Hepatocyte (in vitro differentiated cells): ENCODE data around the gene CACNG4. TPM values are rescaled to one million over a fixed set of nuclear protein-coding genes. Genes with fewer than 3 reads are reported as not detected.

Source experiments
- DNase-seq: peaks from one replicate; pipeline ENCODE4 v3.0.0-alpha.2; 2016; ENCODE audit warnings: low spot score
- H2AFZ ChIP-seq: fragments of 200-600 bp; sonication (generic); 2 replicates; pipeline ENCODE4 v1.6.0; 2016; ENCODE audit warnings: antibody characterized with exemption, mild to moderate bottlenecking
- H3K27ac ChIP-seq: fragments of 200-600 bp; sonication (generic); 2 replicates; pipeline ENCODE4 v1.5.1; 2016; ENCODE audit warnings: mild to moderate bottlenecking
- H3K27me3 ChIP-seq: fragments of 200-600 bp; sonication (generic); 2 replicates; pipeline ENCODE4 v1.6.1; 2016
- H3K36me3 ChIP-seq: fragments of 200-600 bp; sonication (generic); replicated peaks from 2 replicates; pipeline ENCODE4 v1.5.1; 2016; ENCODE audit warnings: low read depth; ENCODE audit not compliant: insufficient read depth
- H3K4me1 ChIP-seq: fragments of 200-600 bp; sonication (generic); 2 replicates; pipeline ENCODE4 v1.5.1; 2016; ENCODE audit warnings: mild to moderate bottlenecking, moderate library complexity; ENCODE audit not compliant: insufficient read depth
- H3K4me2 ChIP-seq: fragments of 200-600 bp; sonication (generic); 2 replicates; pipeline ENCODE4 v1.6.0; 2016
- H3K4me3 ChIP-seq: fragments of 200-600 bp; sonication (generic); 2 replicates; pipeline ENCODE4 v1.5.1; 2016; ENCODE audit warnings: mild to moderate bottlenecking
- H3K79me2 ChIP-seq: fragments of 200-600 bp; sonication (generic); 2 replicates; pipeline ENCODE4 v1.6.0; 2017; ENCODE audit warnings: mild to moderate bottlenecking
- H3K9me2 ChIP-seq: fragments of 200-600 bp; sonication (generic); replicated peaks from 2 replicates; pipeline ENCODE4 v1.6.0; 2017; ENCODE audit warnings: mild to moderate bottlenecking; ENCODE audit not compliant: insufficient read depth
- H3K9me3 ChIP-seq: fragments of 200-600 bp; sonication (generic); 2 replicates; pipeline ENCODE4 v1.5.1; 2016; ENCODE audit warnings: low read depth, mild to moderate bottlenecking
- H4K20me1 ChIP-seq: fragments of 200-600 bp; sonication (generic); 2 replicates; pipeline ENCODE4 v1.6.0; 2016; ENCODE audit warnings: mild to moderate bottlenecking; ENCODE audit not compliant: insufficient read depth, poor library complexity, severe bottlenecking
- EZH2 ChIP-seq: fragments of 200-600 bp; sonication (generic); IDR thresholded peaks from 2 replicates; pipeline ENCODE4 v1.6.1; 2016; ENCODE audit warnings: antibody characterized with exemption, mild to moderate bottlenecking, borderline replicate concordance
- EZH2phosphoT487 ChIP-seq: fragments of 200-600 bp; sonication (generic); IDR thresholded peaks from one replicate; pipeline ENCODE4 v1.6.1; 2018; ENCODE audit warnings: antibody characterized with exemption, mild to moderate bottlenecking, low read depth, moderate library complexity; ENCODE audit not compliant: unreplicated experiment, severe bottlenecking
- WGBS: methylation state at CpG from one replicate; pipeline ENCODE4 v1.1.6; 2016; ENCODE audit warnings: low lambda C conversion rate; ENCODE audit errors: missing lambda C conversion rate; 5-methylcytosine and 5-hydroxymethylcytosine counted together
- polyA plus RNA-seq: library from polyadenylated mRNA; unstranded; fragments of >200 nt; fragmentation: Nextera tagmentation; extraction: Ambion mirVana; gene quantifications from 2 replicates; pipeline ENCODE4 v1.2.1, GENCODE V29; 2016
- total RNA-seq: library from RNA; depleted of rRNA; stranded (reverse); fragments of >200 nt; gene quantifications from 2 replicates; pipeline ENCODE4 v1.2.3, GENCODE V29; 2014
- TF ChIP-seq, protein P1 (sequence below): fragments of 200-600 bp; sonication (generic); IDR thresholded peaks from 2 replicates; pipeline ENCODE4 v1.5.1; 2016; ENCODE audit warnings: antibody characterized with exemption, mild to moderate bottlenecking; ENCODE audit not compliant: poor library complexity

Gene CACNG4
- total and polyA plus RNA-seq, 2 experiments from 2014 or later: 3.5 to 3.9 TPM

DNA sequence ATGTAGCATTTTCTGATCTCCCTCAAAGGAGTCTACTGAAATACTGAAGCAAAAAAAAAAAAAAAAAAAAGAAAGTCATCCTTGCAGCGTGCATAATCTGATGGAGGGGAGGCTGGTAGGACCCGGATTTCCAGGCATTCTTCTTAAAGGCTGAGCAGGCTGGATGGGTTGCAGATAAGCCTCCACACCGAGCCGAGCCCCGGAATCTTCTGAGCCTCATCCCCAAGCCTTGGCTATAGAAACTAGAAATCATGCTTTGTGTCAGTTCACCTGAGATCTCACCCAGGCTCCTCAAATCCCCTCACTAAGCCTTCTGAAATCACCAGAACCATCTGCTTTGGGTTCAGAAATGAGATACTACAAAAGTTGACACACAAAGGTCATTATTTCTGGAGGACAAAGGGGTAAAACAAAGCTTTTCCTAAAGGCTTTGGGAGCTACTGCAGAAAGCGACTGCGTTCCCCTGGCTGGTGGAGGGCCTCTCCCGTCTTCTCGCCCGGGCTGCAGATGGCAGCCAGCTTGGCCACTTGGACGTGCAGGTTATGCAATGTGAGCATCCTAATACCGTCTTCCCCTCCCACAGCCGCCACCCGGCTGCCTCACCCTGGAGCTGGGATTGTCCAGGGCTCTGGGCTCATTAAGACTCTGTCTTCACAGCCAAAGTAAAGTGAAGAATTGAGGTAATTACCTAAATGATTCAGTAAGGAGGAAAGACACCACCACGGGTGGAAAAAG, 4.7 kb upstream of the CACNG4 start:
- TF ChIP-seq, protein P1, sequence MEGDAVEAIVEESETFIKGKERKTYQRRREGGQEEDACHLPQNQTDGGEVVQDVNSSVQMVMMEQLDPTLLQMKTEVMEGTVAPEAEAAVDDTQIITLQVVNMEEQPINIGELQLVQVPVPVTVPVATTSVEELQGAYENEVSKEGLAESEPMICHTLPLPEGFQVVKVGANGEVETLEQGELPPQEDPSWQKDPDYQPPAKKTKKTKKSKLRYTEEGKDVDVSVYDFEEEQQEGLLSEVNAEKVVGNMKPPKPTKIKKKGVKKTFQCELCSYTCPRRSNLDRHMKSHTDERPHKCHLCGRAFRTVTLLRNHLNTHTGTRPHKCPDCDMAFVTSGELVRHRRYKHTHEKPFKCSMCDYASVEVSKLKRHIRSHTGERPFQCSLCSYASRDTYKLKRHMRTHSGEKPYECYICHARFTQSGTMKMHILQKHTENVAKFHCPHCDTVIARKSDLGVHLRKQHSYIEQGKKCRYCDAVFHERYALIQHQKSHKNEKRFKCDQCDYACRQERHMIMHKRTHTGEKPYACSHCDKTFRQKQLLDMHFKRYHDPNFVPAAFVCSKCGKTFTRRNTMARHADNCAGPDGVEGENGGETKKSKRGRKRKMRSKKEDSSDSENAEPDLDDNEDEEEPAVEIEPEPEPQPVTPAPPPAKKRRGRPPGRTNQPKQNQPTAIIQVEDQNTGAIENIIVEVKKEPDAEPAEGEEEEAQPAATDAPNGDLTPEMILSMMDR: no peak
- no peak for TF ChIP-seq EZH2
- TF ChIP-seq EZH2phosphoT487: no peak

DNA sequence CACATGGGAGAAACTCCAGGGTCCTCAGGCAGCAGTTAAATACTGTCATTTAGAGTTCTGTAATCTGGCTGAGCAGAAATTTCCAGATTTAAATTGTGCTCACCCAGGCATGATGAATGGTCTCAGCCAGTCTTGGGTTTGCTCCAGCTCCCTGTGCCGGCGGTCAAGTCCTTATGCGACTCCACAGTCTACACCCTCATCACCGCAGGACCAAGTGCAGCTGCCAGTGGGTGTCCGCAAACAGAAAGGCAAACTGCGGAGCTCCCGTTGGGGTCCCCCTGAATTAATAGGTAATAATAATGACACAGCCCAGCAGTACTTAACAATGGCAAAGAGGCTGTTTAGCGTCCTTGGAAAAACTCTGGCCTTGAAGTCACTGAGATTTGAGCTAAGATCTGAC, 3.9 kb upstream of the CACNG4 start:
- Histone ChIP-seq H3K79me2 (no peaks in the 10 kb centered on the region), H2AFZ (no peak overlapping the region), H3K4me2 (no peak overlapping the region), H3K9me3 (no peaks in the 10 kb centered on the region), H4K20me1 (no peaks in the 10 kb centered on the region), H3K27ac (no peak overlapping the region), H3K36me3 (no peaks in the 10 kb centered on the region), H3K27me3 (peaks cover 20% of the 10 kb centered on the region), H3K4me1 (peaks cover 11% of the 10 kb centered on the region), H3K9me2 (no peaks in the 10 kb centered on the region), H3K4me3 (no peak overlapping the region)
- 75% methylated on average over 8 of the region's 8 CpGs for WGBS
- DNase-seq: no peak
- no peak for TF ChIP-seq EZH2phosphoT487

More for the DNA sequence above, 4.7 kb upstream of the CACNG4 start:
- no peaks in the 10 kb centered on the region for H3K79me2 ChIP-seq
- peaks cover 20% of the 10 kb centered on the region for H3K27me3 ChIP-seq
- no peaks in the 10 kb centered on the region for H3K9me2 ChIP-seq
- no peak overlapping the region for H3K4me2 ChIP-seq
- no peaks in the 10 kb centered on the region for H4K20me1 ChIP-seq
- H2AFZ ChIP-seq: no peak overlapping the region
- H3K36me3 ChIP-seq: no peaks in the 10 kb centered on the region
- H3K4me3 ChIP-seq: no peak overlapping the region
- H3K27ac ChIP-seq: no peak overlapping the region
- 81% methylated on average over 15 of the region's 15 CpGs for WGBS
- DNase-seq: no peak
- H3K4me1 ChIP-seq: peaks cover 11% of the 10 kb centered on the region
- no peaks in the 10 kb centered on the region for H3K9me3 ChIP-seq

DNA sequence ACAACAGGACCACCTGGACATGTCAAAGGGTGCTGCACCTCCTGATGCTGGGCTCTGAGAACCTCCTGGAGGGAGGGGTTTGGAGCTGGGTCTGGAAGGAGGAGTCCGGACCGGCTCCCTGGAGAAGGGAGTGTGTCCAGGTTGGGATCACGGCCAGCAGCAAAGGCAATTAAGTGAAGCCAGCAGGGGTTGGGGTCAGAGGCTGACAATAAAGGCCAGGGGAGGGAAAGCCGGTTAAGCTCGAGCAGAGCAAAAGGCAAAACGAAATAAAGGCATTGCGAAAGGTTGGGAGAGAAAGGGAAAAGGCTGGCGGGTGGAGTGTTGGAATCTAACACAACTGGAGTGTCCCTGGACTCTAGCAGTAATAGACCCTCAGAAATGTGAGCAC, 992 bp upstream of the CACNG4 start:
- H3K9me2 ChIP-seq: no peaks in the 10 kb centered on the region
- TF ChIP-seq, protein P1: no peak
- no peak for TF ChIP-seq EZH2
- TF ChIP-seq EZH2phosphoT487: no peak
- H3K9me3 ChIP-seq: no peaks in the 10 kb centered on the region
- no peak overlapping the region for H3K4me3 ChIP-seq
- peaks cover 2% of the 10 kb centered on the region for H3K4me1 ChIP-seq
- H3K79me2 ChIP-seq: no peaks in the 10 kb centered on the region
- no peak for DNase-seq
- H3K27me3 ChIP-seq: peaks cover 45% of the 10 kb centered on the region
- no peak overlapping the region for H2AFZ ChIP-seq
- H3K4me2 ChIP-seq: no peak overlapping the region
- H3K36me3 ChIP-seq: no peaks in the 10 kb centered on the region
- WGBS: 35% methylated on average over 8 of the region's 8 CpGs
- H4K20me1 ChIP-seq: no peaks in the 10 kb centered on the region
- H3K27ac ChIP-seq: no peak overlapping the region

DNA sequence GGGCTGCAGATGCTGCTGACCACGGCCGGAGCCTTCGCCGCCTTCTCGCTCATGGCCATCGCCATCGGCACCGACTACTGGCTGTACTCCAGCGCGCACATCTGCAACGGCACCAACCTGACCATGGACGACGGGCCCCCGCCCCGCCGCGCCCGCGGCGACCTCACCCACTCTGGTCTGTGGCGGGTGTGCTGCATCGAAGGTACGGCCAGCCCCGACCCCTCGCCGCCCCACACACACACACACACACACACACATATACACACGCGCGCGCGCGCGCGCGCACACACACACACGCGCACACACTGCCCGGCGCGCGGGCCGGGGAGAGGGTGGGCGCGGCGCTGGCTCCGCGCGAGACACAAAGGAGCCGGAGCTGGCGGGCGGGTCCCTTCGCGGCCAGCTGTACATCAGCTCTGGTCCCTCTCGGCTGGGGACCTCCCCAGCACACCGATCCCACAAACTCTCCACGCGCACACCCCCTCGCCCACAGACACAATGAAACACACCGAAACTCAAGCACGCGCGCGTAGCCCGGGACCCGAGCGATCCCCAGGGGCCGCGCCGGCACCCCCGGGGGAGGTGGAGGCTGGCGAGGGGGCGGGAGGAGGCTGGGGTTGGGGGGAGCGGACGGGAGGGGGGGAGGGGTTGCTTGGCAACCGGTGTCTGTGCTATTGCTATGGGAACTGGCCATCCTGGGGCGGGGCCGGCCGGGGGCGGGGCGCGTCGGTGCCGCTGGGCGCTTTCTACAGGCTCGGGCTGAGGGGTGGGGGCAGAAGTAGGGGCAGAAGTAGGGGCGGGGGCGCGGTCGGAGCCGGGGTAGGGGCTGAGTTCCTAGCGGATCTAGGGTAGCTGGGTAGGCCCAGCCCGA, 658 bp downstream of the CACNG4 start:
- Histone ChIP-seq H3K9me2 (no peaks in the 10 kb centered on the region), H3K36me3 (no peaks in the 10 kb centered on the region), H3K4me3 (peak overlapping the region; percentile 49), H3K27me3 (peaks cover 44% of the 10 kb centered on the region), H3K4me1 (no peaks in the 10 kb centered on the region), H4K20me1 (no peaks in the 10 kb centered on the region), H2AFZ (peak overlapping the region; percentile 31), H3K4me2 (peak overlapping the region; percentile 95), H3K79me2 (no peaks in the 10 kb centered on the region), H3K27ac (no peak overlapping the region), H3K9me3 (no peaks in the 10 kb centered on the region)
- WGBS: under 1% methylated on average over 28 of the region's 92 CpGs
- peak; percentile 59 for DNase-seq
- TF ChIP-seq EZH2phosphoT487 (no peak), EZH2 (peak; percentile 2)
